ENCODE results near the gene INAFM2.

Gene INAFM2

GRCh38 chr15:40287505-40287904, 36.0 kb upstream of the INAFM2 start:
- no peak for DNase-seq (ENCODE audit: low read depth in 1 of 2, low spot score in 1 of 2)

- no peak for DNase-seq (ENCODE audit: low read depth in 1 of 2, low spot score in 1 of 2)
These were observed 35.5 kb upstream of the INAFM2 start for GRCh38 chr15:40287968-40288367.

GRCh38 chr15:40289140-40289775, 34.2 kb upstream of the INAFM2 start:
- no peak for DNase-seq (ENCODE audit: low read depth in 1 of 2, low spot score in 1 of 2)

- DNase-seq (ENCODE audit: low read depth in 1 of 2, low spot score in 1 of 2), result no peak
These were observed 33.0 kb upstream of the INAFM2 start for GRCh38 chr15:40290545-40290917.

GRCh38 chr15:40290918-40291574, 32.4 kb upstream of the INAFM2 start:
- DNase-seq (ENCODE audit: low read depth in 1 of 2, low spot score in 1 of 2), result no peak

GRCh38 chr15:40292246-40292645, 31.2 kb upstream of the INAFM2 start:
- no peak for DNase-seq (ENCODE audit: low read depth in 1 of 2, low spot score in 1 of 2)

GRCh38 chr15:40293006-40293405, 30.5 kb upstream of the INAFM2 start:
- DNase-seq (ENCODE audit: low read depth in 1 of 2, low spot score in 1 of 2), result no peak

GRCh38 chr15:40293905-40294895, 29.3 kb upstream of the INAFM2 start:
- no peak for DNase-seq (ENCODE audit: low read depth in 1 of 2, low spot score in 1 of 2)

- DNase-seq (ENCODE audit: low read depth in 1 of 2, low spot score in 1 of 2), result no peak
These were observed 28.2 kb upstream of the INAFM2 start for GRCh38 chr15:40295297-40295696.

- no peak for DNase-seq (ENCODE audit: low read depth in 1 of 2, low spot score in 1 of 2)
These were observed 27.5 kb upstream of the INAFM2 start for GRCh38 chr15:40295877-40296560.

GRCh38 chr15:40296561-40297230, 26.8 kb upstream of the INAFM2 start:
- DNase-seq (ENCODE audit: low read depth in 1 of 2, low spot score in 1 of 2), result no peak

GRCh38 chr15:40297356-40297755, 26.1 kb upstream of the INAFM2 start:
- no peak for DNase-seq (ENCODE audit: low read depth in 1 of 2, low spot score in 1 of 2)

GRCh38 chr15:40298216-40298935, 25.1 kb upstream of the INAFM2 start:
- DNase-seq (ENCODE audit: low read depth in 1 of 2, low spot score in 1 of 2), result no peak

- no peak for DNase-seq (ENCODE audit: low read depth in 1 of 2, low spot score in 1 of 2)
These were observed 23.1 kb upstream of the INAFM2 start for GRCh38 chr15:40300367-40300766.

- DNase-seq (ENCODE audit: low read depth in 1 of 2, low spot score in 1 of 2), result no peak
These were observed 22.7 kb upstream of the INAFM2 start for GRCh38 chr15:40300771-40301170.

GRCh38 chr15:40301467-40302179, 21.9 kb upstream of the INAFM2 start:
- DNase-seq (ENCODE audit: low read depth in 1 of 2, low spot score in 1 of 2), result no peak

GRCh38 chr15:40302288-40302886, 21.1 kb upstream of the INAFM2 start:
- DNase-seq (ENCODE audit: low read depth in 1 of 2, low spot score in 1 of 2), result no peak

- DNase-seq (ENCODE audit: low read depth in 1 of 2, low spot score in 1 of 2), result no peak
These were observed 20.5 kb upstream of the INAFM2 start for GRCh38 chr15:40302981-40303380.

GRCh38 chr15:40303576-40303975, 19.9 kb upstream of the INAFM2 start:
- no peak for DNase-seq (ENCODE audit: low read depth in 1 of 2, low spot score in 1 of 2)

Measured in stimulated activated CD4-positive, alpha-beta T cell treated with anti-CD3 and anti-CD28 coated beads, Interleukin-15, amount 100 ng/mL, for 1 hour (primary cell).